HG03066 (cell line): Measurements from ENCODE around the gene CRELD2.

Experiments
- ATAC-seq: cut with Tn5 transposase; IDR thresholded peaks from one replicate; pipeline ENCODE4 v1.9.1; 2021; ENCODE audit warnings: low read depth; ENCODE audit not compliant: unreplicated experiment

CRELD2 gene

DNA sequence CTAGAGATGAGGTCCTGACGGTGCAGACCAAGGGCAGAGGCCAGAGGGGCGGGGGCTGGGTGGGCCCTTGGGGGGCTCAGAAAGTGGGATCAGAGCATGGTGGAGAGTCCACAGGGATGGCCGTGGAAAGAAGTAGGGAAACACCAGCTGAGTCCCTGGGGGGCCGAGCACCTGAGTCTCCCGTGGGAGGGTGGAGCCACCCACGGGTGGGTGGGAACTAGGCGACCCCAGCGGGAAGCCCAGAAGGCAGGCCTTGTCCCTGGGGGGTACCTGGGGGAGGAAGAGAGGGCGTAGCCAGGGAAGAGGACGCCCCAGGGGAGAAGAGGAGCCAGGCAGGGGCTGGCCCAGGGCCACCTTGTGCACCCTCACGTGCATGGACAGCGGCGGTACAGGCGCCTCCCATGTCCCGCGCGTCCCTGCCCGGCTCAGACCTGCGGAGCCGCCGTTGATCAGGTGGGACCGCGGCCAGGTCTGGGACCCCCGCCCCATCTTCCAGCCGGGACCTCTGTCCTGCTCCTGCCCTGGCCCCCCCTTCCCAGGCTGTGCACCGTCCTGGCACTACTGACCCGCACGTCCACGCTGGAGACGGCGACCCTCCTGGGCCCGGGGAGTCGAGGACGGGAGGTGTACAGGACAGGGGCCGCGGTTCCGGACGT, 10.2 kb downstream of the CRELD2 start:
- ATAC-seq = no peak

DNA sequence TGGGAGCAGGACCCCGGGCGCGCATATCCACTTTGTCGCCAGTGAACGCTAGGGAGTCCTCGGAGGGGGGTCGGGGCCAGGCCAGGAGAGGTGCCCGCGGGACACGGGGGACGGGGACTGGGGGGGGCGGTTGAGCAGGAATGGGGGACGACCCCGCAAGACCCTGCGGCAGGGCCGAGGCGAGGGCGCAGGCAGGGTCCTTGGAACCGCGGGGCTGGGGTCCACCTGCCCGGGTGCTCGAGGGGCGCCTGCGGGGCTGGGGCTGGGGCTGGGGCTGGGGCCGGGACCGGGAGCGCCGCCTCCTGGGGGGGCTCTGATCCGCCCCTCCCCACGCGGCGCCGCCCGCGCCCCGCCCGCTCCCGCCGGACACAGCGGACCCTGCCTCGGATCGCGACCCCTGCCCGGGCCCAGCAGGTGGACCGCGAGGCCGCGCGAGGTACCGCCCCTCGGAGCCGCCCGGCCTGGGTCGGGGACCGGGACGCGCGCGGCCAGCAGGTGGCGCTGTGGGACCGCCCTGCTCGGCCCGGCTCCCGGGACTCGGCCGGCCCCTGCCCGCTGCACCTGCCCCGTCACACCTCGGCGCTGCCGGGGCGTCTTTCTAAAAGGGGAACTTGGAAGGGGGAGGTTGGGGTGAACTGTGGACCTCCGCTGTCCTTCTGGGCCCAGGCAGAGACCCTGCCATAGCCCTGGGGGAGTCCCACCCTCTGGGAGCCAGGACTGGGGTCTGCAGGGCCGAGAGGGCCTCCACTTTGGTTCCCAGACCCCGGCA, 11.0 kb downstream of the CRELD2 start:
- ATAC-seq = no peak

DNA sequence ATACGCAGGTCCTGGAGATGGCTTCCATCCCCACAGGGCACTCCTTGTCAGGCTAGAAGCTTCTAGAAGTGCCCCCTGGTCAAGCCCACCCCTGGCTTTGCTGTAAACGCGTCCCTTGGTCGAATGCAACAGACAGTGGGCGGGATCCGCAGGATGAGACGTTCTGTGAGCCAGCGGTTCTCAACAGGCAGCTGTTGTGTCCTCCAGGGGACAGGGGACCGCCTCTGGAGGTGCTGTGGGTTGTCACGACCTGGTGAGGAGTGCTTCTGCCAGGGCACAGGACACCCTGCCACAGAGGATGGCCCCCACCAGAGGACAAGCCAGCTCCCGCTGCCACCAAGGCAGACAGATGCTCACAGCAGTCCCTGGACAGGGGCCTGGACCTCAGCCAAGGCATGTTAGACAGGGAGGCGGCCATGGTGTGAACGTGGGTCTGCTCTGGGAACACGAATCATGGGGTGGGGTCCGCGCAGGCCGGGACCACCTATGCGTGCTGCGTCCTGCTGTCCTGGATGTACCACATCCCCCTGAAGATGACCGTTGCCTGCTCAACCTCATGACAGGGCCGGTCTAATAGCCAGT, 11.7 kb downstream of the CRELD2 start:
- ATAC-seq = no peak

DNA sequence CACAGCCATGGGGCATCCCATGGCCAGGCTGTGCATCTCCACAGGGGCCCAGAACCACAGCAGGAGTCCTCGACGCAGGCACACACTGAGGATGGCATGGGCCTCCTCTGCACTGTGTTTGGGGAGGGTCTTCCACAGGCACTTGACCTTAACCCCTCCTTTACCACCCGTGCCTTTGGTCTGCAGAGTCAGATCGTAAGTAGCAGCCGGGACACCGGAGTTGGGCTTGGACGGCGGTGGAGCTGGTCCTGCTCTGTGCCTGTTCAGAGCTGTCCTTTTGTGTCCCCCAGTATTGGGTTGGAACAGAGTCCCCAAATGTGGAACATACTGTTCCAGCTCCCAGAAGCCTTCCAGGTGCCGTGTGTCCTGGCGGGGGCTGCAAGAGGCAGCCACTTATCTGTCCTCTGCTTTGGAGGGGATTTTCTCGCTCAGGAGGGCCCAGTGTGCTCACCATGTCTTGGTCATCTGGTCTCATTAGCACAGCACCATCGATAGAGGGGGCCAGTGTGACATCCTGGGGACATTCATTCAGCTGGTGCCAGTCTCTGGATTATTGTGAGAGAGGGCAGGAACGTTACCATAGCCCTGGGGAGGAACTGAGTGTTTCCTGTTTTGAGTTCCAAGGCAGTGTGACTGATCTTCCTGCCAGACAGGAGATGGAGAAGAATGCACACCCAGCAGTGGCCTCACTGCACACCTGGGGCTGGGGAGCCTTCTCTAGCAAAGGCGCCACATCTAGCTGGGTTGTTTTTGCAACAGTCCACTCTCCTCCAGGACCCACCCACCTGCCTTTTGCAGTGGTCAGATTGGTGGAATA, 12.4 kb downstream of the CRELD2 start:
- no peak for ATAC-seq

DNA sequence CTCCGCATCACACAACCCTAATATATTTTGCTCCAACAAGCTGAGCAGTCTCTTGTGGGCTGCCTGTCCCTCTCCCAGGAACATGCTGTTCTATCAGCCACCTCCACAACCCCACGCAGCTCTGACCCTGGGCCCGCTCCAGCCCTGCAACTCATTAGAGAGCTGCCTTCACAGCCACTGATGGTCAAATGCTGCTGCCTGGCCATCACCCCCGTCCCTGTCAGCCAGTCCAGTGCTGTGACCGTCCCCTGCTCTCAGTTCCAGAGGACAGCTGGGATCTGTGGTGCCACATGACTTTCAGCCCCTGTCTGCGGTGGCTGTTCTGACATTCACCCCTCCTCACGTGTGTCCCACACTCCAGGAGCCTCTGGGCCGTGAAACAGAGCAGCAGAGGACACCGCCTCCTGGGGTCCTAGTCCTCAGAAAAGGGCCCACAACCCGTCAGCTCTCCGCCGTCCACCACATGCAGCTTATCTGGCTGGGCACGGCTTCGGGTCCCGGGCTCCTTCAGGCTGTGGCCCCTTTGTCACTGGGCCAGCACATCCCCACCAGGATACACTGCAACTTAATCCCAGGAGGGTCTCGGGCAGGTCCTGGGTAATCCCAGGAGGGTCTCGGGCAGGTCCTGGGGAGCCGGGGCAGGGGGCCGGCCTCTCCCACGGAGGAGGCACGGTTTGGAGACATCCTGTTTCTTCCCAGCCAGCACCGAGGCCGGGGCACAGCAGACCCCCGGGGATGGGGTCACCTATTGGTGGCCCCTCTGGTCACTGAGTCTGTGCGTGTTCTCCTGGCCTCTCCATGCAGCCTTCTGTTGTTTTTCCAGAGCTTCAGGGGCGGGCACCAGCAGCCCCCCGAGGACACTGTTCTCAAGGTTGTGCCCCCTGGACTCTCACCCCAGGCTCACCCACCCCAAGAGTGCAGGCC, 15.1 kb downstream of the CRELD2 start:
- no peak for ATAC-seq

DNA sequence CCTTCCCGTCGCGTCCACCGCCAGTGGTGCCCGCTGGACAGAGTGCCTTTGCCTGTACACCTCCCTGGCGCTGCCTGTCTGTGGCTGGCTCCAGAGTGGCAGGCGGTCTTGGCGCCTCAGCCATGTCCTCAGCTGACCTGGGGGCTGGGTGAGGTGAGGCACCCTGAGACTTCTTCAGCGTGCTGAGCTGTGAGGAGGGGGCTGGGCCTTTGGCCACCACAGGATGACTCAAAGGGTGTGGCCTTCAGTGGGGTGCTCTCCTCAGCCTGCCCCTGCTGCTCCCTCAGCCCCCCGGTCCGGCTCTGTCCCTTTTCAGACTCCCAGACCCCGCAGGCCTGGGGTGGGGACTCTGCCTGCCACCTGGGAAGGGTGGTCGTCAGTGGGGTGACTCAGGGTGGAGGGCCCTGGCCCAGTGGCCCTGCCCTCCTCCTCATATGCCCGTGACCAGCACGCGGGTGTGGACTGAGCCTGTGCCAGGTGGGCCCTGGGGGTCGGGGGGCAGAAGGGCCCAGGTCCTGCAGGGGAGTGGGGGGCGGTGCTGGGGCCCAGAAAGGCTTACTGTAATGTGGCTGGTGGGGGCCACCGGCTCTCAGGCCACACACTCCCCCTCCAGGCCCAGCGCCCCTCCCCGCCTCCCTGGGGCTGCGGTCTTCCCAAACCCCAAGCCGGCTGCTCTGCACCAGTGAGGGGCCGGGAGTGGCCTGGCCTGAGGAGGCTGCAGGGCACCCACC, 15.9 kb downstream of the CRELD2 start:
- no peak for ATAC-seq

DNA sequence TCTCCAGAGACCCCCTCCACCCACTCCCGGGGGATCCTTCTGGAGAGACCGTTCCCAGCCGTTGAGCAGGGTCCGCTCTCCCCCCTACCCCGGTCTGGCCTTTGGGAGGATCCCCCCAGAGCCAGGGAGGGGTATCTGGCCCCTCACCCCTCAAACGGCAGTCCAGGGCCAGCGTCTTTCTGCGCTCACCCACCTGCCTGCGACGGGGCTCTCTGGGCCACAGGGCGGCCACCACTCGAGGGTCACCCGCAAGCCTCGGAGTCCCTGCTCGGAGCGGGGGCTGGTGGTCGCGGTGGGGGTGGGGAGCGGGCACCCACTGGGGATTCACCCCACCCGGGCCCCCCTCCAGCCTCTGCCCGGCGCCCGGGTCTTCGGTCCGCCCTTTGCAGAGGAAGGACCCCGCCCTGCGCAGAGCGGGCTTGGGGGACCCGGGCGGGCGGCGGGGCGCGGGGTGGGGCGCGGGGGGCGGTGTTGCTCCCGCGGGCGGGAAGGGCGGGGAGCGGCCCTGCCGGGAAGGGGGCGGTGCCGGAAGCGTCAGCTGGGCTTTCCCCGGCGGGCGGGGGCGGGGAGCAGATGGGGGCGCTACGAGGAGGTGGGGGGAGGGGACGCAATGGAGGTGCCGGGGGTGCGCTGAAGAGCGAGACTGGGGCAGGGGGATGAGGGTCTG, 16.6 kb downstream of the CRELD2 start:
- no peak for ATAC-seq

DNA sequence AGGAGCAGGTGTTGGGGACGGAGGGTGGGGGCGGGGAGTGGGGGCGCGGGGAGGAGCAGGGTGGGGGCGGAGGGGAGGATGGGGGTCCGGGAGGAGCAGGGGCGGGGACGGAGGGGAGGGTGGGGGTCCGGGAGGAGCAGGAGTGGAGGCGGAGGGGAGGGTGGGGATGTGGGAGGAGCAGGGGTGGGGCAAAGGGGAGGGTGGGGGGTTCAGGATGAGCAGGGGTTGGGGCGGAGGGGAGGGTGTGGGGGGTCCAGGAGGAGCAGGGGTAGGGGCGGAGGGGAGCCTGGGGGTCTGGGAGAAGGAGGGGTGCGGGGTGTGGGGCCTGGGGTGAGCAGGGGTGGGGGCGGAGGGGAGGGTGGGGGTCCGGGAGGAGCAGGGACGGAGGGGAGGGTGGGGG, 17.1 kb downstream of the CRELD2 start:
- no peak for ATAC-seq

DNA sequence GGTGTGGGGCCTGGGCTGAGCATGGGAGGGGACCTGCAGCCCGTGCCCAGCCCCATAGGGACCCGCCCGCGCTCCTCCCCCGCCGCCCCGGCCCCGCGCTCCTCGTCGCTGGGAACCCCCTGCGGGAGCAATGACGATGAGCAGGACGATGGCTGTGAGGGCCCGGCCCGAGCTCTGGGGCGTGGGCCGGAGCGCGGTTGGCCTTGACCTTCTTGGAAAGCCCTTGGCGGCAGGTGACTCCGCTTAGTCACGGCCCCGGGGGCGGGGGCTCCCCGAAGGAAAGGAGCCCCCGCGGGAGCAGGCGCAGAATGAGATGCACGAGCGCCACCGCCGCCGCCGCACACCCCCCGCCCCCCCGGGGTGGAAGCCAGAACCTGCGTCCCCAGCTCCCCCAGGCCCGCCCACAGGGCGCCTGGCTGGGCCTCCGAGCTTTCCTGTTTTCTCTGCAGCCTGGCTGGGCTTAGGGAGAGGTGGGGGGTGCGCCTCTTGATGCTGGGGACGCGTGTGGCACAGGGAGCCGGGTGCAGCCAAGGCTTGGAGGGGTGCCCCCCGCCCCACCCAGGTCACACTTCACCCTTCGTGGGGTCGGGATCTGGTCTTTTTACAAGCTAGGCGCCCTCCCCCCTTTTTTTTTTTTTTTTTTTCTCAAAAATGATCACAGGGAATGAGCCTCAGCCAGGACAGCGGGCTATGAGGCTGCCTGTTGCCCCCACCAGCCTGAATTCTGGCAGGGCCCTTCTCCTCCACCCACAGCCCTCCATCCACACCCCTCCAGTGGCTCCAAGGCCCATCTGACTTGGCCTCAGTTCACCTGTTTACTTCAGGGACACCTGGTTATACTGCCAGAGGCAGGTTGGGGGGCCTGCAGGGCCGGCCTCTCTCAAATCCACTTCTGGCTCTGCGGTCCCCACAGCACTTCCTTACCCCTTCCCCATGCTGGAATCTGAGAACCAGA, 17.9 kb downstream of the CRELD2 start:
- ATAC-seq = peak; percentile 66

DNA sequence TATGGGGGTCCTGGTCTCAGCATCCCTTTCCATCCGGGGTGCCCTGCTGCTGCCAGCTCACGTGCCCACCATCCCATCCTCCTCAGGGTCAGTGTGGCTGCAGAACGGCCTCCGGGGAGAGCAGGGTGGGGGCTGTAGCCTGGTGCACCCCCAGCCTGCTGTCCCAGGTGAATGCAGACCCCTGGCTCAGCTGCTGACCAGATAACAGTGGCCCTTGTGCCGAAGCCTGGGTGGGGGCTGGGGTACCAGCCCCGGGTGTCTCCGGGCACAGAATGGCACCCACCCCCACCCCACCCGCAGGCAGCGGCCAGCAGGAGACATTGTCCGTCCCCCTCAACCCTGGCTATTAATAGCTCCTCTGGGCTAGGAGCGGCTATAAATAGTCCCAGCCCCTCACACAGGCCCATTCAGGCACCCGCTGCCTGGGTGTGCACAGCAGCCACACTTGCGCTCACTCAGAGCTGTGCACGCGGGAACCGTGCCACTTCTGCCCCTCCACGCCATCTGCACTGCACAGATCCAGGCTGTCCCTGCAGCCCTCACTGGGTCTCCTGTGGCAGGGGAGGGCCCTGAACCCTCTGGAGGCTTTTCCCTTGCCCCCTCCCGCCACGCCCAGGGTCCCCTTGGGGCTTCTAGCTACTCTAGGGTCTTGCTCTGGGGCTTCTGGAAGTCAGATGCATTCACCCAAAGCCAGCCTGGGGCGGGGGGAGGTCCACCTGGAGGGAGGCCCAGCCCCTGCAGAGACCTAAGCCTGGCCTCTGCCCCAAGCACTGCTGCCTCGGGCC, 18.7 kb downstream of the CRELD2 start:
- ATAC-seq = no peak

DNA sequence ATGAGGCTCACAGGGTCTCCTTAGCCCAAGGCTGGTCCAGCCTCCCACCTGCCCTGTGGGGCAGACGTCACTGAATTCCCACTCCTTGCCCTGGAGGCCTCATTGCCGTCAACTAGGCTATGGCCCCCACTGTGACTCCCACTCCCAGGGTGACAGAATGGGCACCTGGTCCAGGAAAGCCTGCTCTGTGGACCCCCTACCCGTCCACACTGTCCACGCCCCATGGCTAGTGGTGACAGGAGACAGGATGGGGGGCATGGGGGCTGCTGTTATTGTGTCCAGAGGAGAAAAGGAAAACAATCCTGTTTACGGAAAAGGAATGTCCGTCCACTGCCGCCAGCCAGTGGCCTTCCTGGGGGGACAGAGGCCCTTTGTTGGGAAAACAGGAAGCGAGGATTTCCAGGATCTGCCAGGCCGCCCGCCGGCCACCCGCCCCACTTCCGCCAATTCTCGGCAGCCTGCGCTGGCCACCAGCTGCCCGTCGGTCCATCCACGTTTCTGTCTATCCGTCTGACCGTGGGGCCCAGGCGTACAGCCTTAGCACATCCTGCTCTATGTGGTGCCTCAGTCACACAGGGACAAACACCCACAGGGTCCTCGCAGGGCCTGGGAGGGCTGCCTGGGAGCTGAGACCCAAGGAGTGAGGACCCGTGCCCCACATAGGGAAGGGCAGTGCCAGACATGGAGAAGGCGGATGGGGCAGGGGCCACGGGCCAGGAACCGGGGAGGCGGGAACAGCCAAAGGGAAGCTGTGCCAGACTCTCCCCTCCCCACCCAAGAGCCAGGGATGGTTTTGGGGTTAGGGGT, 19.5 kb downstream of the CRELD2 start:
- no peak for ATAC-seq

DNA sequence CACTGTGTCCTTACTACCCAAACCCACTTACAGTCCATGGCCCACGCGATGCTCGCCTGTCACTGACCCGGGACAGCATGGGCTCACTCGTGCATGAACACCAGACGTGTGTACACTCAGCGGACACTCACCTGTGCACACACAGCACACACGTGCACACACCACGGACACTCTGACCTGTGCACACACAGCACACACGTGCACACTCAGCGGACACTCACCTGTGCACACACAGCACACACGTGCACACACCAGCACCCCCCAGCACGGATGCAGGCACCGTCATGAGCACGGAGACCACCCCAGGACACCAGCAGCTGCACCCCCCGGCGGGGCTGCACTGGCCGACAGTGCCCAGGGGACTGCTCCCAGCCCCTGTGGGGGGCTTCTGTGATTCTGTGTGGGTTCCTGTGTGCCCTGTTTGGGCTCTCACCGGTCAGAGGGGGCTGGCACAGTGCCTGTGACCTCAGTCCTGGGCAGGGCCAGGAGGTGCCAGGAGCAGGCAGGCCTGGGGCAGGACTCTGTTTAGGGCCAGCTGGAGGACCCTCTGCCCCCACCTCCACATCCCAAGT, 20.2 kb downstream of the CRELD2 start:
- ATAC-seq = no peak

DNA sequence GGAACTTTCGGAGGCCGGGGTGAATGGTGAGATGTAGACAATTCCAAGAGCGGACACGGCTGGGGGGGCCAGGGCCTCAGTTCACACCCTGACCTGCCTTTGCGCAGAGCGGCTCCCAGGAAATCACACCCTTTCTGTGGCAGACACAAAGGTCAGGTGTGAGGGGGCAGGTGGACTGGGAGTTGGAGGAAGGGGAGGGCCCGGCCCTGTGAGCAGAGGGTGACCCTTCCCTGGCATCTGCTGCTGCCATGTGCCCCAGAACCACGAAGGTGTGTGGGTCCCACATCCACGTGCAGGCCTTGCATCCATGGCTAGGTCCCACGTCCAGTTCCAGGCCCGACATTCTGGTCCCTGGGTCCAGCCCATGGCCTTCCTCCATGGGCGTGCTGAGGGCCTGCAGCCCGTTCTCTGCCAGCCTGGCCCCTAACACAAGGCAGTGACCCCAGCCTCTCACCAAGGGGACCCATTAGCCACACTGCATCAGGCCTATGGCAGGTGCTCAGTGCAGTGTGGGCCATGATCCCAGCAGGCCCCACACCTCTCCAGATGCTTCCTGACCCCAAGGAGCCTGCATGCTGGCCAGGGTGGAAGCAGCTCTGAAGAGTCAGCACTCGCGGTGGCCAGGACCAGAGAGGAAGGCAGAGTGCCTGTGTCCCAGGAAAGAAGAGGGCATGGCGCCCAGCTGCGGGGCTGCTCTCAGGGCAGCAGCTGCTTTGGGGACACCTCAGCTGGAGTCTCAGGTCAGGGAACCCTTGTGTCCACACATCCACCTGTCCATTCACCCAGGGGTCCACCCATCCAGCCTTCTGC, 23.3 kb downstream of the CRELD2 start:
- ATAC-seq = no peak

DNA sequence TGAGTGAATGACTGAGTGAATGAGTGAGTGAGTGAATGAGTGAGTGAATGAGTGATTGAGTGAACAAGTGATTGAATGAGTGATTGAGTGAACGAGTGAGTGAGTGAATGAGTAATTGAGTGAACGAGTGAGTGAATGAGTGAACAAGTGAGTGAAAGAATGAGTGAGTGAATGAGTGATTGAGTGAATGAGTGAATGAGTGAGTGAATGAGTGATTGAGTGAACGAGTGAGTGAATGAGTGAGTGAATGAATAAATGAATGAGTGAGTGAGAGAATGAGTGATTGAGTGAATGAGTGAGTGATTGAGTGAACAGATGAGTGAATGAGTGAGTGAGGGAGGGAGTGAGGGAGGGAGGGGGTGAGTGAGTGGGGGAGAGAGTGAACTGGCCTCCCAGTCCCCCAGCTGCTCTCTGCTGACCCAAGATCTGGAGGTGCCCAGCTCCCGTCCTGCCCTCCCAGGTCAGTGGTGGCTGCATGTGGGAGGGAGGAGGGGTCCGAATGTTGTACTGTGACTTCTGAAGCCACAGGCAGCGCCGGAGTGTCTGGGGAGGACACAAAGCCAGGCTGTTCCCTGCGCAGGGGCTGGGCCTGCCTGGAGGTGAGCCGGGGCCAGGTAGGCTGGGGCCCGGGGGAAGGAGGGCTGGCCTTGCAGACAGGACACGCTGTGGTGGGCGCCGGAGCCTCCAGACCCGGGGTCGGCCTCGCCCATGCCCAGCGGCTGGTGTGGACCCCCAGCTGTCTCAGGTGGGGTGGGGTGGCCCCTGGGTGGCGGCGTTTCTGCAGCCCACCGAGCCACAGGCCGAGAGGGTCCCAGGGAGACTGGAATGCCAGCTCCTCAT, 24.4 kb downstream of the CRELD2 start:
- no peak for ATAC-seq
